Hepatocyte (in vitro differentiated cells): ENCODE measurements around the gene PTPRM. TPM values are rescaled to one million over a fixed set of nuclear protein-coding genes. Genes with fewer than 3 reads are reported as not detected.

ENCODE experiments used
- DNase-seq: peaks from one replicate; pipeline ENCODE4 v3.0.0-alpha.2; 2016; ENCODE audit warnings: low spot score
- H2AFZ ChIP-seq: fragments of 200-600 bp; sonication (generic); 2 replicates; pipeline ENCODE4 v1.6.0; 2016; ENCODE audit warnings: antibody characterized with exemption, mild to moderate bottlenecking
- H3K27ac ChIP-seq: fragments of 200-600 bp; sonication (generic); 2 replicates; pipeline ENCODE4 v1.5.1; 2016; ENCODE audit warnings: mild to moderate bottlenecking
- H3K27me3 ChIP-seq: fragments of 200-600 bp; sonication (generic); 2 replicates; pipeline ENCODE4 v1.6.1; 2016
- H3K36me3 ChIP-seq: fragments of 200-600 bp; sonication (generic); replicated peaks from 2 replicates; pipeline ENCODE4 v1.5.1; 2016; ENCODE audit warnings: low read depth; ENCODE audit not compliant: insufficient read depth
- H3K4me1 ChIP-seq: fragments of 200-600 bp; sonication (generic); 2 replicates; pipeline ENCODE4 v1.5.1; 2016; ENCODE audit warnings: mild to moderate bottlenecking, moderate library complexity; ENCODE audit not compliant: insufficient read depth
- H3K4me2 ChIP-seq: fragments of 200-600 bp; sonication (generic); 2 replicates; pipeline ENCODE4 v1.6.0; 2016
- H3K4me3 ChIP-seq: fragments of 200-600 bp; sonication (generic); 2 replicates; pipeline ENCODE4 v1.5.1; 2016; ENCODE audit warnings: mild to moderate bottlenecking
- H3K79me2 ChIP-seq: fragments of 200-600 bp; sonication (generic); 2 replicates; pipeline ENCODE4 v1.6.0; 2017; ENCODE audit warnings: mild to moderate bottlenecking
- H3K9me2 ChIP-seq: fragments of 200-600 bp; sonication (generic); replicated peaks from 2 replicates; pipeline ENCODE4 v1.6.0; 2017; ENCODE audit warnings: mild to moderate bottlenecking; ENCODE audit not compliant: insufficient read depth
- H3K9me3 ChIP-seq: fragments of 200-600 bp; sonication (generic); 2 replicates; pipeline ENCODE4 v1.5.1; 2016; ENCODE audit warnings: low read depth, mild to moderate bottlenecking
- H4K20me1 ChIP-seq: fragments of 200-600 bp; sonication (generic); 2 replicates; pipeline ENCODE4 v1.6.0; 2016; ENCODE audit warnings: mild to moderate bottlenecking; ENCODE audit not compliant: insufficient read depth, poor library complexity, severe bottlenecking
- CTCF ChIP-seq: fragments of 200-600 bp; sonication (generic); IDR thresholded peaks from 2 replicates; pipeline ENCODE4 v1.5.1; 2016; ENCODE audit warnings: antibody characterized with exemption, mild to moderate bottlenecking; ENCODE audit not compliant: poor library complexity
- EZH2 ChIP-seq: fragments of 200-600 bp; sonication (generic); IDR thresholded peaks from 2 replicates; pipeline ENCODE4 v1.6.1; 2016; ENCODE audit warnings: antibody characterized with exemption, mild to moderate bottlenecking, borderline replicate concordance
- EZH2phosphoT487 ChIP-seq: fragments of 200-600 bp; sonication (generic); IDR thresholded peaks from one replicate; pipeline ENCODE4 v1.6.1; 2018; ENCODE audit warnings: antibody characterized with exemption, mild to moderate bottlenecking, low read depth, moderate library complexity; ENCODE audit not compliant: unreplicated experiment, severe bottlenecking
- WGBS: methylation state at CpG from one replicate; pipeline ENCODE4 v1.1.6; 2016; ENCODE audit warnings: low lambda C conversion rate; ENCODE audit errors: missing lambda C conversion rate; 5-methylcytosine and 5-hydroxymethylcytosine counted together
- polyA plus RNA-seq: library from polyadenylated mRNA; unstranded; fragments of >200 nt; fragmentation: Nextera tagmentation; extraction: Ambion mirVana; gene quantifications from 2 replicates; pipeline ENCODE4 v1.2.1, GENCODE V29; 2016
- total RNA-seq: library from RNA; depleted of rRNA; stranded (reverse); fragments of >200 nt; gene quantifications from 2 replicates; pipeline ENCODE4 v1.2.3, GENCODE V29; 2014

The PTPRM gene
- total and polyA plus RNA-seq, 2 experiments from 2014 or later = 26.1 to 47.4 TPM

GRCh38 chr18:7927119-7927518 lies 360.0 kb downstream of the PTPRM start:
- Histone ChIP-seq H3K9me2 (no peaks in the 10 kb centered on the region), H3K4me1 (no peaks in the 10 kb centered on the region), H4K20me1 (no peaks in the 10 kb centered on the region), H3K36me3 (no peaks in the 10 kb centered on the region), H3K27me3 (no peaks in the 10 kb centered on the region), H3K27ac (peak overlapping the region; percentile 33), H2AFZ (no peak overlapping the region), H3K79me2 (no peaks in the 10 kb centered on the region), H3K4me2 (no peak overlapping the region), H3K4me3 (no peak overlapping the region), H3K9me3 (no peaks in the 10 kb centered on the region)
- TF ChIP-seq EZH2phosphoT487 (no peak), CTCF (no peak), EZH2 (no peak)
- no peak for DNase-seq
- WGBS = 72% methylated on average over 2 of the region's 2 CpGs

- no peak for DNase-seq
- H3K9me3 ChIP-seq = no peaks in the 10 kb centered on the region
- no peaks in the 10 kb centered on the region for H3K4me1 ChIP-seq
- no peak overlapping the region for H3K4me3 ChIP-seq
- H3K36me3 ChIP-seq = no peaks in the 10 kb centered on the region
- H3K9me2 ChIP-seq = no peaks in the 10 kb centered on the region
- no peaks in the 10 kb centered on the region for H3K79me2 ChIP-seq
- WGBS = 67% methylated on average over 3 of the region's 3 CpGs
- H3K27me3 ChIP-seq = no peaks in the 10 kb centered on the region
- no peak overlapping the region for H2AFZ ChIP-seq
- no peak overlapping the region for H3K27ac ChIP-seq
- H4K20me1 ChIP-seq = no peaks in the 10 kb centered on the region
- TF ChIP-seq EZH2phosphoT487 (no peak), EZH2 (no peak), CTCF (no peak)
- H3K4me2 ChIP-seq = no peak overlapping the region
Observed at GRCh38 chr18:7931763-7932162, 364.6 kb downstream of the PTPRM start.

GRCh38 chr18:7937268-7937667 lies 370.2 kb downstream of the PTPRM start:
- Histone ChIP-seq H3K36me3 (no peaks in the 10 kb centered on the region), H3K4me3 (no peak overlapping the region), H3K4me2 (no peak overlapping the region), H3K9me2 (no peaks in the 10 kb centered on the region), H2AFZ (no peak overlapping the region), H3K9me3 (no peaks in the 10 kb centered on the region), H3K79me2 (no peaks in the 10 kb centered on the region), H3K27ac (no peak overlapping the region), H3K27me3 (no peaks in the 10 kb centered on the region), H3K4me1 (no peaks in the 10 kb centered on the region), H4K20me1 (no peaks in the 10 kb centered on the region)
- TF ChIP-seq CTCF (no peak), EZH2phosphoT487 (no peak), EZH2 (no peak)
- DNase-seq = no peak
- 89% methylated on average over 13 of the region's 13 CpGs for WGBS

- WGBS = 87% methylated on average over 5 of the region's 5 CpGs
- H3K4me2 ChIP-seq = no peak overlapping the region
- no peaks in the 10 kb centered on the region for H3K27me3 ChIP-seq
- H3K36me3 ChIP-seq = no peaks in the 10 kb centered on the region
- H2AFZ ChIP-seq = no peak overlapping the region
- no peak for TF ChIP-seq EZH2phosphoT487
- no peak for TF ChIP-seq CTCF
- no peak for TF ChIP-seq EZH2
- H4K20me1 ChIP-seq = no peaks in the 10 kb centered on the region
- H3K9me2 ChIP-seq = no peaks in the 10 kb centered on the region
- H3K4me1 ChIP-seq = no peaks in the 10 kb centered on the region
- H3K27ac ChIP-seq = no peak overlapping the region
- no peaks in the 10 kb centered on the region for H3K9me3 ChIP-seq
- no peak for DNase-seq
- no peak overlapping the region for H3K4me3 ChIP-seq
- no peaks in the 10 kb centered on the region for H3K79me2 ChIP-seq
Observed at GRCh38 chr18:7939521-7939920, 372.4 kb downstream of the PTPRM start.
